Choroid plexus epithelial cell (primary cell): ENCODE data around the gene KRT71.
A peak's percentile ranks its signal among the peaks of the same experiment; 100 is the strongest.

Source experiments
- DNase-seq: peaks from one replicate; pipeline ENCODE4 v3.0.0-alpha.2; 2010; ENCODE audit warnings: low read depth
- H3K4me3 ChIP-seq: 2 replicates; pipeline ENCODE4 v1.5.1; 2011; ENCODE audit warnings: low read depth, mild to moderate bottlenecking, control low read depth, low read length, moderate library complexity
- TF ChIP-seq, protein P1 (sequence below): conservative IDR thresholded peaks from 2 replicates; pipeline ENCODE4 v1.5.1; 2011; ENCODE audit warnings: low read depth, mild to moderate bottlenecking, control low read depth, inconsistent platforms, low read length, moderate library complexity

The KRT71 gene

DNA sequence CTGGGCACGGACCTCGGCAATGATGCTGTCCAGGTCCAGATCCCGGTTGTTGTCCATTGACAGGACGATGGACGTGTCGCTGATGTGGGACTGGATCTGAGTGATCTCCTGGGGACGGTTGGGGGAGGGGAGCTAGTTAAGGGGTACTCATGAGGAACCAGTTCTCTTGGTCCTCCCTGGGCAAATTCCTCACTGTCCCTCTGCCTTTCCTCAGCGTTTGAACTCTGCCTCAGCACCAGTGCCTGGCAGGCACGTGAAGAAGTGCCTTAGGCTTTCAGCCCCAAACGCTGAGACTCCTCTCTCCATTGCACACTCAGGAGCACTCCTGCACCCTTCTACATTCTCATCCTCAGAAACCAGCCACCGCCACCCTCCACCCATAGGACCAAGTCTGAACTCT, 38.6 kb upstream of the KRT71 start:
- TF ChIP-seq, protein P1, sequence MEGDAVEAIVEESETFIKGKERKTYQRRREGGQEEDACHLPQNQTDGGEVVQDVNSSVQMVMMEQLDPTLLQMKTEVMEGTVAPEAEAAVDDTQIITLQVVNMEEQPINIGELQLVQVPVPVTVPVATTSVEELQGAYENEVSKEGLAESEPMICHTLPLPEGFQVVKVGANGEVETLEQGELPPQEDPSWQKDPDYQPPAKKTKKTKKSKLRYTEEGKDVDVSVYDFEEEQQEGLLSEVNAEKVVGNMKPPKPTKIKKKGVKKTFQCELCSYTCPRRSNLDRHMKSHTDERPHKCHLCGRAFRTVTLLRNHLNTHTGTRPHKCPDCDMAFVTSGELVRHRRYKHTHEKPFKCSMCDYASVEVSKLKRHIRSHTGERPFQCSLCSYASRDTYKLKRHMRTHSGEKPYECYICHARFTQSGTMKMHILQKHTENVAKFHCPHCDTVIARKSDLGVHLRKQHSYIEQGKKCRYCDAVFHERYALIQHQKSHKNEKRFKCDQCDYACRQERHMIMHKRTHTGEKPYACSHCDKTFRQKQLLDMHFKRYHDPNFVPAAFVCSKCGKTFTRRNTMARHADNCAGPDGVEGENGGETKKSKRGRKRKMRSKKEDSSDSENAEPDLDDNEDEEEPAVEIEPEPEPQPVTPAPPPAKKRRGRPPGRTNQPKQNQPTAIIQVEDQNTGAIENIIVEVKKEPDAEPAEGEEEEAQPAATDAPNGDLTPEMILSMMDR, result no peak
- no peak for DNase-seq
- no peak overlapping the region for H3K4me3 ChIP-seq

DNA sequence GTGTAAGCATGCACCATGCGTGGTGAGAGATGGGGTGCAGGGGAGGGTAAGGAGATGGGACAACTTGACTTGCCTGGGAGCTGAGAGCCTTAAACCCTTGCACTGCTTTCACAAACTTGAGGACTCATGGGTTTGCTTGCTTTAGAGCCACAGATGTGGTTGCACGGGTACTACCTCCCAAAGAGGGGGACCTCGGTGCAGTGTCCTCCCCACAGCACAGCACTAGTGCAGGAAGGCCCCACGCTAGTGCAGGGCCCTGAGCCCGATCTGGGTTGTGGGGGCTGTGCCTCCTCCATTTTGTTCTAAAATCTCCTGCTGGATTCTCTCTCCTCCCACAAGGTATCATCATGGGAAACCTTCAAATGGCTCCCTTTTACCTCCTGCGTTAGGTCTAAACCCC, 37.1 kb upstream of the KRT71 start:
- TF ChIP-seq, protein P1, result no peak
- H3K4me3 ChIP-seq, result no peak overlapping the region
- DNase-seq, result no peak

DNA sequence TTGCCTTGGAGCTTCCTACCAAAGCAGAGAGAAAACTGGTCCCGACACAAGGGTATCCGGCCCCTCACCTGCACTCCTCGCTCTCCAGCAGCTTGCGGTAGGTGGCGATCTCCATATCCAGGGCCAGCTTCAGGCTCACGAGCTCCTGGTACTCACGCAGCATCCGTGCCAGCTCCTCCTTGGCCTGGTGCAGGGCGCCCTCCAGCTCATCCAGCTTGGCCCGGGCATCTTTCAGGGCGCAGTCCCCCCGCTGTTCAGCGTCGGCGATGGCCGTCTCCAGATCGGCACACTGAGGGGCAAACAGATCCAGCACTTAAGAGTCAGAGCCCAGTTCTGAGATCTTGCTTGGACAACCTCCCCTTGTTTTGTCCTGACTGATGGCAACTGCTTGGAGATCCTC, 34.6 kb upstream of the KRT71 start:
- no peak for DNase-seq
- no peak overlapping the region for H3K4me3 ChIP-seq
- TF ChIP-seq, protein P1, result no peak

DNA sequence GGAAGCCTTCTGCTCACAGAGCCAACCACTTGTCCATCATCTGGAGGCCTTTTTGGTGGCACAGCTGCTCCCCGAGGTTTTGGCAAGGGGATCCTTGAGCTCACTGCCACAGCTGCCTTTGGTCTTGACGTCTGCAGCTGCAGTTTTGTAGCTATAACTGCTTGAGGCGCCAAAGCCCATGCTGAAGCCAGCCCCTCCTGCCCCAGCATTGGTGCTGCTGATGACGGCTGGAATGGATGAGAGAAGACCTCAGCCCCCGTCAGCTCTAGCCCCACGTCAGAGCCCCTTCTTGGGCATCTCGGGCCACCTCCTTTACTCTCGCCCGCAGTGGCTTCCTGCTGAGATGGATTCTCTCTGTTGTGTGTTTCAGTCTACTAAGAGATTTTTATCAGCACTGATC, 33.0 kb upstream of the KRT71 start:
- TF ChIP-seq, protein P1, result no peak
- no peak overlapping the region for H3K4me3 ChIP-seq
- DNase-seq, result no peak

DNA sequence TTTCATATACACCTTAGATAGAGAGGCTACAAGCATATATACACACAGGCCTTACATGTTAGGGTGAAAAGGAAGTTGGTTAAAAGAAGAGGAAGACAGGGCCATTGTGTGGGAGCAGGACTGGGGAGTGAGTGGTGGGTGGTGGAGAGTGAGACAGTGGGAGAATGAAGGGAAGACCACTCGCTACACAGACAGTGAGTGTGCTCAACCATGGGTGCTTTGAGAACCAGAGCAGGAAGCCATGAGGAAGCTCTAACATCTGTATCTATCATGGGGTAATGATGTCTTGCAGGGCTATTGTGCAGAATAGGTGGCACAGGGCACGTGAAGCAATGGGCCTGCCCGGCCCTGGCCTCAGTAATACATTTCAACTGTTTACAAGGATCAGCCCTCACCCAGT, 32.1 kb upstream of the KRT71 start:
- no peak overlapping the region for H3K4me3 ChIP-seq
- DNase-seq, result no peak
- TF ChIP-seq, protein P1, result no peak

DNA sequence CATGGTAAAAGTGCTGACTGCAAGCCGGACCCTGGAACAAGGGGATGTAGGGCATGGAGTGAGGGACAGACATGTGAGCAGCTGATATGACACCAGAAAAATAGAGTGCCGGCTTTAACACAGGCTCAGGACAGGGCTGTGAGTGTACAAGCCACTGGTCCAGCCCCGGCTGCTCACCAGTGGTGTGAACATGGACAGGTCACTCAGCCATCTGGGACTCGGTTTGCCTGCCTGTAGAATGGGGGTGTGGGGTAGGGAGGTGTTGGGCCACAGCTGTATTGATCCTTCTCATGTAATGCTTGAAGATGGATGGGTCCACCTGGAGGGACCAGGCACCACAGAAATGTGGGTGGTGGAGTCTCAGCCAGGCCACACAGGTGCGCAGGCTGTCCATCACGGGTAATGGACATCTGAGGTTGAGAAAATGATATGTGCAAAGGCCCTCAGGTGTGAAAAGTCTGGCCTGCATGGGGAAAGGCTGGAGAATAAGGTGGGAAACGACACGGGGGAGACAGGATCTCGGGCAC, 31.3 kb upstream of the KRT71 start:
- DNase-seq, result no peak
- TF ChIP-seq, protein P1, result no peak
- no peak overlapping the region for H3K4me3 ChIP-seq

DNA sequence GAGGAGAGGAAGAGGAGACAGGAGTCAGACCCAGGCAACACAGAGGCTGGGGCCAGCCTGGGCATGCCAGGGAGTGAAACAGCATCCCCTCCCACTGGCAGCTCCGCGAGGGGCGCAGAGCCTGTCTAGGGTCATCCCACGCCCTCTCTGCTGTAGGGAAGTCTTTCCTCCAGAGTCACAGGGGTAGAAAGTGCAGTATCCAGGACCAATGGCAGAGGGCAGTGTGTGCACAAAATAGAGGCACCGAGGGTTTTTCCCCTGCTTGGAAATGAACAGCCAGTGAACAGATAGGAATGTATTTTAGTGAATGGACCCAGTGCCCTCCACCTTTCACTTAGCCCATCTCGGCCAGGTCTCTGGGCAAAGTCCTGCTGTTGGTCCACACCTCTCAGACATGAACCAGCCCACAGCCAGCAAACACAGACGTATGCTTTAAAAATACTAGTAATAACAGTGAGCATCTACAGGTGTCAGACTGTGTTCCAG, 30.1 kb upstream of the KRT71 start:
- peak; percentile 71 for DNase-seq
- TF ChIP-seq, protein P1, result peak; percentile 92
- no peak overlapping the region for H3K4me3 ChIP-seq
